Activated T-helper 17 cell treated with anti-CD3 and anti-CD28 coated beads, Interleukin-2, amount 50 U/mL, for 72 hours (primary cell): ENCODE results near the gene ADRA1B. TPM values are rescaled to one million over a fixed set of nuclear protein-coding genes. Genes with fewer than 3 reads are reported as not detected.

Experiments used
- ATAC-seq: fragments of 150-1000 bp; cut with Tn5 transposase; replicated peaks from 2 replicates; pipeline ENCODE4 v1.10.0; 2021; ENCODE audit warnings: mild to moderate bottlenecking, moderate library complexity
- H3K27ac Mint-ChIP-seq: one replicate; pipeline ENCODE4 v1.8.0; 2022; ENCODE audit warnings: mixed read lengths
- H3K27me3 Mint-ChIP-seq: one replicate; pipeline ENCODE4 v1.8.0; 2022; ENCODE audit warnings: mixed read lengths
- H3K36me3 Mint-ChIP-seq: one replicate; pipeline ENCODE4 v1.8.0; 2022; ENCODE audit warnings: low read depth, mild to moderate bottlenecking, mixed read lengths
- H3K4me1 Mint-ChIP-seq: one replicate; pipeline ENCODE4 v1.8.0; 2022; ENCODE audit warnings: mixed read lengths
- H3K4me3 Mint-ChIP-seq: one replicate; pipeline ENCODE4 v1.8.0; 2022; ENCODE audit warnings: mild to moderate bottlenecking, mixed read lengths
- H3K9me3 Mint-ChIP-seq: one replicate; pipeline ENCODE4 v1.8.0; 2022; ENCODE audit warnings: mixed read lengths
- total RNA-seq, 2 donors: library from RNA; stranded (reverse); gene quantifications; one replicate each; pipeline ENCODE4 v1.2.3, GENCODE V29; 2022

The ADRA1B gene
- total RNA-seq, 2 donors from 2014 or later: not detected

GRCh38 chr5:160018945-160019625 is 102.8 kb downstream of the ADRA1B start:
- no peaks in the 10 kb centered on the region for H3K9me3 Mint-ChIP-seq
- H3K4me1 Mint-ChIP-seq: peaks cover 15% of the 10 kb centered on the region
- peaks cover 67% of the 10 kb centered on the region for H3K36me3 Mint-ChIP-seq
- no peak for ATAC-seq
- no peaks in the 10 kb centered on the region for H3K27me3 Mint-ChIP-seq
- H3K27ac Mint-ChIP-seq: peak overlapping the region; percentile 20
- no peak overlapping the region for H3K4me3 Mint-ChIP-seq

- peak overlapping the region; percentile 62 for H3K27ac Mint-ChIP-seq
- H3K9me3 Mint-ChIP-seq: no peaks in the 10 kb centered on the region
- H3K4me3 Mint-ChIP-seq: no peak overlapping the region
- H3K27me3 Mint-ChIP-seq: no peaks in the 10 kb centered on the region
- peaks cover 68% of the 10 kb centered on the region for H3K36me3 Mint-ChIP-seq
- no peak for ATAC-seq
- H3K4me1 Mint-ChIP-seq: peaks cover 15% of the 10 kb centered on the region
These were observed 104.0 kb downstream of the ADRA1B start for GRCh38 chr5:160020266-160020770.

GRCh38 chr5:160020964-160021363 is 104.7 kb downstream of the ADRA1B start:
- Mint-ChIP-seq H3K27ac (no peak overlapping the region), H3K4me3 (no peak overlapping the region), H3K9me3 (no peaks in the 10 kb centered on the region), H3K27me3 (no peaks in the 10 kb centered on the region), H3K36me3 (peaks cover 68% of the 10 kb centered on the region), H3K4me1 (peaks cover 11% of the 10 kb centered on the region)
- ATAC-seq: no peak

- H3K36me3 Mint-ChIP-seq: peaks cover 72% of the 10 kb centered on the region
- H3K27ac Mint-ChIP-seq: no peak overlapping the region
- H3K4me3 Mint-ChIP-seq: no peak overlapping the region
- peak; percentile 83 for ATAC-seq
- peaks cover 11% of the 10 kb centered on the region for H3K4me1 Mint-ChIP-seq
- H3K27me3 Mint-ChIP-seq: no peaks in the 10 kb centered on the region
- no peaks in the 10 kb centered on the region for H3K9me3 Mint-ChIP-seq
These were observed 105.7 kb downstream of the ADRA1B start for GRCh38 chr5:160021831-160022446.

Other genes with a start within 250 kb of the ADRA1B start
- 10 to 100 TPM; 46.9 to 56.4 TPM for gene TTC1, start 92.7 kb downstream of the ADRA1B start, total RNA-seq
- 10 to 100 TPM; 15.4 to 16.7 TPM for gene PWWP2A, start 203.0 kb downstream of the ADRA1B start, total RNA-seq